NCI-H146 treated with DMSO at 0.1 percent for 48 hours (cell line): Measurements from ENCODE around the gene BRSK1.

ENCODE experiments used
- DNase-seq: peaks from one replicate; lab custom pipeline; 2025; ENCODE audit not compliant: unreplicated experiment; lab: John Stamatoyannopoulos, UW

The BRSK1 gene

GRCh38 chr19:55273978-55274707 lies 9.7 kb upstream of the BRSK1 start:
- no peak for DNase-seq

GRCh38 chr19:55275851-55276719 lies 7.7 kb upstream of the BRSK1 start:
- no peak for DNase-seq

GRCh38 chr19:55276720-55277430 lies 6.9 kb upstream of the BRSK1 start:
- DNase-seq: no peak

GRCh38 chr19:55277494-55277893 lies 6.3 kb upstream of the BRSK1 start:
- no peak for DNase-seq

- DNase-seq: no peak
These were observed 5.2 kb upstream of the BRSK1 start for GRCh38 chr19:55278391-55279135.

GRCh38 chr19:55279340-55279739 lies 4.5 kb upstream of the BRSK1 start:
- DNase-seq: no peak

- peak; percentile 96 for DNase-seq
These were observed 3.8 kb upstream of the BRSK1 start, which contains the start of gene HSPBP1 for GRCh38 chr19:55279770-55280643. HSPBP1 (minus strand) TSS chr19:55280110; CDS start chr19:55279608, 502 bp downstream.

GRCh38 chr19:55284405-55285058 lies 735 bp downstream of the BRSK1 start:
- peak; percentile 20 for DNase-seq

- no peak for DNase-seq
These were observed 1.6 kb downstream of the BRSK1 start for GRCh38 chr19:55285229-55285890.

GRCh38 chr19:55287361-55288079 lies 3.7 kb downstream of the BRSK1 start:
- DNase-seq: no peak

GRCh38 chr19:55289117-55289796 lies 5.5 kb downstream of the BRSK1 start:
- DNase-seq: no peak

- no peak for DNase-seq
These were observed 13.5 kb downstream of the BRSK1 start for GRCh38 chr19:55297267-55297666.

- no peak for DNase-seq
These were observed 16.2 kb downstream of the BRSK1 start for GRCh38 chr19:55299991-55300390.

GRCh38 chr19:55300886-55301458 lies 17.2 kb downstream of the BRSK1 start:
- DNase-seq: no peak

- no peak for DNase-seq
These were observed 17.9 kb downstream of the BRSK1 start for GRCh38 chr19:55301459-55302317.

- DNase-seq: no peak
These were observed 18.5 kb downstream of the BRSK1 start for GRCh38 chr19:55302318-55302703.
